Glutamatergic neuron (in vitro differentiated cells): ENCODE data around the gene PLA2G2C. TPM values are rescaled to one million over a fixed set of nuclear protein-coding genes. Genes with fewer than 3 reads are reported as not detected.

ENCODE experiments used
- DNase-seq: peaks from one replicate; pipeline ENCODE4 v3.0.0; 2022
- H3K27ac Mint-ChIP-seq: one replicate; pipeline ENCODE4 v1.8.0; 2020; ENCODE audit warnings: mild to moderate bottlenecking, mixed read lengths, inconsistent platforms; ENCODE audit not compliant: unreplicated experiment
- H3K27me3 Mint-ChIP-seq: one replicate; pipeline ENCODE4 v1.8.0; 2020; ENCODE audit warnings: mild to moderate bottlenecking, moderate library complexity, mixed read lengths, inconsistent platforms; ENCODE audit not compliant: unreplicated experiment
- H3K36me3 Mint-ChIP-seq: one replicate; pipeline ENCODE4 v1.8.0; 2020; ENCODE audit warnings: mild to moderate bottlenecking, mixed read lengths, inconsistent platforms; ENCODE audit not compliant: unreplicated experiment
- H3K4me1 Mint-ChIP-seq: one replicate; pipeline ENCODE4 v1.8.0; 2020; ENCODE audit warnings: mild to moderate bottlenecking, low read depth, mixed read lengths, inconsistent platforms; ENCODE audit not compliant: unreplicated experiment
- H3K4me3 Mint-ChIP-seq: one replicate; pipeline ENCODE4 v1.8.0; 2020; ENCODE audit warnings: mild to moderate bottlenecking, mixed read lengths, inconsistent platforms; ENCODE audit not compliant: unreplicated experiment
- H3K9me3 Mint-ChIP-seq: one replicate; pipeline ENCODE4 v1.8.0; 2020; ENCODE audit warnings: mild to moderate bottlenecking, moderate library complexity, mixed read lengths, inconsistent platforms; ENCODE audit not compliant: unreplicated experiment
- CTCF ChIP-seq: fragments of 200-600 bp; sonication (generic); IDR thresholded peaks from one replicate; pipeline ENCODE4 v1.5.0; 2021; ENCODE audit not compliant: partially characterized antibody, unreplicated experiment
- total RNA-seq: library from RNA; stranded (reverse); fragmentation: NEBNext Ultra II Directional; extraction: Animal tissue kit (Norgen Biotek cat#: 25700); gene quantifications from one replicate; pipeline ENCODE4 v1.2.1, GENCODE V29; 2021; ENCODE audit not compliant: unreplicated experiment

Gene PLA2G2C
- total RNA-seq, 1 donor from 2014 or later: not detected

- H3K9me3 Mint-ChIP-seq: no peaks in the 10 kb centered on the region
- no peak overlapping the region for H3K27ac Mint-ChIP-seq
- H3K36me3 Mint-ChIP-seq: no peaks in the 10 kb centered on the region
- H3K27me3 Mint-ChIP-seq: peaks cover 2% of the 10 kb centered on the region
- peaks cover 5% of the 10 kb centered on the region for H3K4me1 Mint-ChIP-seq
- no peak for TF ChIP-seq CTCF
- DNase-seq: no peak
- no peak overlapping the region for H3K4me3 Mint-ChIP-seq
Measured at GRCh38 chr1:20207546-20207945, 21.2 kb upstream of the PLA2G2C start.

GRCh38 chr1:20202166-20202565, 15.8 kb upstream of the PLA2G2C start:
- no peak for TF ChIP-seq CTCF
- no peaks in the 10 kb centered on the region for H3K4me1 Mint-ChIP-seq
- H3K4me3 Mint-ChIP-seq: no peak overlapping the region
- peaks cover 2% of the 10 kb centered on the region for H3K27me3 Mint-ChIP-seq
- H3K27ac Mint-ChIP-seq: no peak overlapping the region
- peaks cover 2% of the 10 kb centered on the region for H3K9me3 Mint-ChIP-seq
- DNase-seq: no peak
- H3K36me3 Mint-ChIP-seq: no peaks in the 10 kb centered on the region

- H3K27me3 Mint-ChIP-seq: peaks cover 2% of the 10 kb centered on the region
- H3K4me1 Mint-ChIP-seq: no peaks in the 10 kb centered on the region
- H3K4me3 Mint-ChIP-seq: no peak overlapping the region
- no peak for TF ChIP-seq CTCF
- H3K9me3 Mint-ChIP-seq: peaks cover 4% of the 10 kb centered on the region
- H3K36me3 Mint-ChIP-seq: no peaks in the 10 kb centered on the region
- no peak for DNase-seq
- H3K27ac Mint-ChIP-seq: no peak overlapping the region
Measured at GRCh38 chr1:20200966-20201365, 14.6 kb upstream of the PLA2G2C start.

- Mint-ChIP-seq H3K27me3 (peaks cover 2% of the 10 kb centered on the region), H3K36me3 (no peaks in the 10 kb centered on the region), H3K4me3 (no peak overlapping the region), H3K4me1 (peaks cover under 1% of the 10 kb centered on the region), H3K9me3 (peaks cover 4% of the 10 kb centered on the region), H3K27ac (no peak overlapping the region)
- no peak for TF ChIP-seq CTCF
- DNase-seq: no peak
Measured at GRCh38 chr1:20199840-20200239, 13.5 kb upstream of the PLA2G2C start.

GRCh38 chr1:20199403-20199802, 13.1 kb upstream of the PLA2G2C start:
- peaks cover 2% of the 10 kb centered on the region for H3K27me3 Mint-ChIP-seq

More at GRCh38 chr1:20199403-20199802, 13.1 kb upstream of the PLA2G2C start:
- H3K36me3 Mint-ChIP-seq: no peaks in the 10 kb centered on the region
- peaks cover 4% of the 10 kb centered on the region for H3K9me3 Mint-ChIP-seq
- H3K4me3 Mint-ChIP-seq: no peak overlapping the region
- H3K4me1 Mint-ChIP-seq: peaks cover 3% of the 10 kb centered on the region
- no peak for DNase-seq
- H3K27ac Mint-ChIP-seq: no peak overlapping the region
- no peak for TF ChIP-seq CTCF
